A172 (cell line): ENCODE results near the gene INPP5D. TPM values are rescaled to one million over a fixed set of nuclear protein-coding genes. Genes with fewer than 3 reads are reported as not detected.

ENCODE experiments used
- DNase-seq: peaks from one replicate; pipeline ENCODE4 v3.0.0-alpha.2; 2015; ENCODE audit warnings: low spot score
- total RNA-seq: library from RNA; depleted of rRNA; stranded (reverse); fragments of >200 nt; shearing (Covaris generic); gene quantifications from 2 replicates; pipeline ENCODE4 v1.2.3, GENCODE V29; 2014

INPP5D gene
- total RNA-seq, 1 experiment from 2014 or later = 0.84 TPM

GRCh38 chr2:233234996-233235395 is 174.9 kb downstream of the INPP5D start:
- DNase-seq = no peak

GRCh38 chr2:233235977-233236376 is 175.8 kb downstream of the INPP5D start:
- DNase-seq = no peak

GRCh38 chr2:233236820-233237589 is 176.9 kb downstream of the INPP5D start:
- no peak for DNase-seq

- DNase-seq = no peak
Measured at GRCh38 chr2:233240897-233241296, 180.8 kb downstream of the INPP5D start.

- no peak for DNase-seq
Measured at GRCh38 chr2:233241803-233242202, 181.7 kb downstream of the INPP5D start.

- peak; percentile 42 for DNase-seq
Measured at GRCh38 chr2:233242231-233242927, 182.2 kb downstream of the INPP5D start.

- DNase-seq = no peak
Measured at GRCh38 chr2:233243348-233243747, 183.2 kb downstream of the INPP5D start.

- no peak for DNase-seq
Measured at GRCh38 chr2:233244818-233245217, 184.7 kb downstream of the INPP5D start.

GRCh38 chr2:233245406-233245805 is 185.3 kb downstream of the INPP5D start:
- no peak for DNase-seq

- DNase-seq = no peak
Measured at GRCh38 chr2:233247116-233247515, 187.0 kb downstream of the INPP5D start.

GRCh38 chr2:233247744-233248143 is 187.6 kb downstream of the INPP5D start:
- peak; percentile 97 for DNase-seq

GRCh38 chr2:233248999-233249398 is 188.9 kb downstream of the INPP5D start:
- no peak for DNase-seq

- no peak for DNase-seq
Measured at GRCh38 chr2:233250568-233250967, 190.4 kb downstream of the INPP5D start.

GRCh38 chr2:233250985-233251305 is 190.8 kb downstream of the INPP5D start:
- DNase-seq = no peak

- peak; percentile 93 for DNase-seq
Measured at GRCh38 chr2:233251306-233252116, 191.4 kb downstream of the INPP5D start, which contains the start of gene ATG16L1. Gene ATG16L1 (plus strand): TSS chr2:233251673. CDS start chr2:233251828, 155 bp downstream.

- no peak for DNase-seq
Measured at GRCh38 chr2:233252227-233252626, 192.1 kb downstream of the INPP5D start.

GRCh38 chr2:233255151-233255550 is 195.0 kb downstream of the INPP5D start:
- DNase-seq = no peak

- no peak for DNase-seq
Measured at GRCh38 chr2:233256048-233256447, 195.9 kb downstream of the INPP5D start.
